Hindlimb muscle (tissue), 1 donor: Measurements from ENCODE around the gene TNNI2. TPM values are rescaled to one million over a fixed set of nuclear protein-coding genes. Genes with fewer than 3 reads are reported as not detected.

Source experiments
- DNase-seq: peaks from one replicate; pipeline ENCODE4 v3.0.0-alpha.2; 2013
- polyA plus RNA-seq: library from polyadenylated mRNA; unstranded; fragments of 120-200 nt; gene quantifications from one replicate; pipeline ENCODE4 v1.2.1, GENCODE V29; 2013; ENCODE audit not compliant: insufficient read length

The TNNI2 gene
- polyA plus RNA-seq, 1 donor = 3,747 TPM

DNA sequence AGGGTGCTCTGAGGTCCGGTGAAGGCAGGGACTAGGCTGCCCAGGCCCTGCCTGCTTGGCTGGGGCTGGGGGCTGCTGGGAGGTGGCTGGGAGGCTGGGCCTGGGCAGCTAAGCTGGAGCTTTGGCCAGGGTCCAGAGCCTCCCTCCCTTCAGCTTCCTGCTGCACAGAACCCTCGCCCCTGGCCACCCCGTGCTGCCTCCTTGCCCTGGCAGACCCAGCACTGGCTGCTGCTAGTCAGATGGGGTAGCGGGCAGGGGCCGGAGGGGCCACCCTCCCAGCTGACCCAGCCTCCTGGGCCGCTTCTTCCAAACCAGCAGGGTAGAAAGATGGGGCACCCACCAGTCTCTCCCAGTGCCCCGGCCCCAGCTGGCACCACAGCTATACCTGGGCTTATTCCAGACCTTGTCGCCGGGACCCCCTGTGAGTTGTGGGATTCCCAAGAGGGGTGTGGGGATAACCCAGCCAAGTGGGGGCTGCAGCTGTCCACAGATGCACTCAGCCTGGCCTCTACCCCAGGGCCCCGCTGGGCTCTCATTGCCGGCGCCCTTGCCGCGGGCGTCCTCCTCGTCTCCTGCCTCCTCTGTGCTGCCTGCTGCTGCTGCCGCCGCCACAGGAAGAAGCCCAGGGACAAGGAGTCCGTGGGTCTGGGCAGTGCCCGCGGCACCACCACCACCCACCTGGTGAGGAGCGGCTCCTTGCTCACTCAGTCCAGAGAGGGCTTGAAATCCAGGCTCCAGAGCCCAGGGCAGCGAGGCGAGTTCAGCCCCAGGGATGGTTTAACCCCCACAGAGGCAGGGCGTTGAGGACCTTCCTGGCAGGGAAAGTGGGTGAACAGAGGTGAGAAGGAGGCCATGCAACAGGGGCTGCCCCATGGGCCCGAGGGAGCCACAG, 3.8 kb upstream of the TNNI2 start, which contains the start of gene SYT8:
Gene SYT8 (plus strand): TSS at position 212 of the 892 bp plus-strand sequence. CDS start 116 bp downstream, at position 328.
- no peak for DNase-seq

GRCh38 chr11:1835671-1836010, 3.1 kb upstream of the TNNI2 start:
- no peak for DNase-seq

DNA sequence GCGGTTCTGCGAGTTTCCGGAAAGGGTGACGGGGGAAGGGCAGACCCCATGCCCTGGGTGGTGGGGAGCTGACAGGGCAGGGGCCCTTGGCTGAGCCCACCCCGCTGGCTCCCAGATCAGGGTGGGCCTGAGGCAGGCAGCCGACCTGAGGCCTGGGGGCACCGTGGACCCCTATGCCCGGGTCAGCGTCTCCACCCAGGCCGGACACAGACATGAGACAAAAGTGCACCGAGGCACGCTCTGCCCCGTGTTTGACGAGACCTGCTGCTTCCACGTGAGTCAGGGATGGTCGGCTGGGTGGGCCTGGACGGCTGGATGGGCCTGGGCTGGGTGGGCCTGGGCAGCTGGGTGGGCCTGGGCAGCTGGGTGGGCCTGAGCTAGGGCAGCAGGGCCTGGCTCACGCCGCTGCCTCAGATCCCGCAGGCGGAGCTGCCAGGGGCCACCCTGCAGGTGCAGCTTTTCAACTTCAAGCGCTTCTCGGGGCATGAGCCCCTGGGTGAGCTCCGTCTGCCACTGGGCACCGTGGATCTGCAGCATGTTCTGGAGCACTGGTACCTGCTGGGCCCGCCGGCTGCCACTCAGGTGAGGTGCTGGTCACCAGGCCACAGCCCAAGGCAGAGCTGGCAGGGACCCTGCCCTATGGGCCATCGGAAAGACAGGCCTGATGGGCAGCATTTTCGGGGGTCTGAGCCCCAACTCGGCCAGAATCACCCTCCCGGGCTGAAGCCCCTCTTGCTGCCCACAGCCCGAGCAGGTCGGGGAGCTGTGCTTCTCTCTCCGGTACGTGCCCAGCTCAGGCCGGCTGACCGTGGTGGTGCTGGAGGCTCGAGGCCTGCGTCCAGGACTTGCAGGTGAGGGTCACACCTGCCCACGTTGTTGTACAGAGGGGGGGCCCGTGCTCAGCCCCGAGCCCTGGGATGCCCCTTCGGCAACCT, 2.5 kb upstream of the TNNI2 start:
- no peak for DNase-seq

- DNase-seq = peak; percentile 85
These were observed 1.4 kb upstream of the TNNI2 start for GRCh38 chr11:1837171-1838076.

DNA sequence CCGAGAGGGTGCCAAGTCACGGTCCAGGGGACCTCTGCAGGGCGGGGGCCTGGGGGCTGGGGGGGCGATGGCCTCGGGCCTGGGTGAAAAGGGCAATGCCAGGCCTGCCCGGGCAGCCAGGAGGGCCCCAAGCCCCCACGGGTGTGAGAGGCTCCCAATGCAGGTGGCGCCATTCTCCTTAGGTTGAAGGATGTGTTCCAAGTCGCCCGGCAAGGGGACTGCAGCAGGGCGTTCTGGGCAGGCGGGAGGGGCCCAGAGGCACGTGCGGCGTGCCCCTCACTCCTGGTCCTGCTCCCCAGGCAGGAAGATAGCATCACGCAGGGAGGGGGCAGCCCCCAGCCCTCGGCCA, 730 bp upstream of the TNNI2 start:
- no peak for DNase-seq

DNA sequence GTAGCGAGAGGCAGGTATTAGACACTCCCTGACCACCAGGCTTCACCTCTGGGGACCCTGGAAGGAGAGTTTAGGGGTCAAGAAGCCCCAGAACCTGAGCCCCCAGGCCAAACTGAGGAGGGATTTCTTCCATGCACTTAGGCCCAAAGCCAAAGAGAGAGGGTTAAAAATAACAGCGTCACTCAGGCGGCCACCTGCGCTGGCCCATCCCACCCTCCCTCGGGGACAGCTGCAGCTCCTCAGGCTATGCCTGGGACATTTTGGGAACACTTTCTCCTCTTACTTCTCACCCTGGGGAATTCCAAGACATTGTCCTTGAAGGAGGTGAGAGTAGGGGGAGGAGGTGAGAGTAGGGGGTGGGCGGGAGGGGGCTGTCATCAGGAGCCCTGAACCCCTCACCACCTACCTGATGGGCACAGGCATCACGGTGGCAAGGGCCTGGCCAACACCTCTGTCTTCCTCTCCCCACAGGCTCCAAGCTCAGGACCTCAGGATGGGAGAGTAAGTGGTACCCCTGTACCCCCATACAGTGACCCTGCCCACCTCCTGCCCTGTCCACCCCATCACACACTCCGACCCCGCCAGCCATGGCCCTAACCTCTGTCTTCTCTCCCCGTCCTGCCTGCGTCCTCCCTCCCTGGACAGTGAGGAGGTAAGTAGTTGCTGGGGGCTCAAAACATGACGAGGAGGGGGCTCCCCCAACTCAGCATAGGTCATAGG, 583 bp downstream of the TNNI2 start:
- DNase-seq = no peak

DNA sequence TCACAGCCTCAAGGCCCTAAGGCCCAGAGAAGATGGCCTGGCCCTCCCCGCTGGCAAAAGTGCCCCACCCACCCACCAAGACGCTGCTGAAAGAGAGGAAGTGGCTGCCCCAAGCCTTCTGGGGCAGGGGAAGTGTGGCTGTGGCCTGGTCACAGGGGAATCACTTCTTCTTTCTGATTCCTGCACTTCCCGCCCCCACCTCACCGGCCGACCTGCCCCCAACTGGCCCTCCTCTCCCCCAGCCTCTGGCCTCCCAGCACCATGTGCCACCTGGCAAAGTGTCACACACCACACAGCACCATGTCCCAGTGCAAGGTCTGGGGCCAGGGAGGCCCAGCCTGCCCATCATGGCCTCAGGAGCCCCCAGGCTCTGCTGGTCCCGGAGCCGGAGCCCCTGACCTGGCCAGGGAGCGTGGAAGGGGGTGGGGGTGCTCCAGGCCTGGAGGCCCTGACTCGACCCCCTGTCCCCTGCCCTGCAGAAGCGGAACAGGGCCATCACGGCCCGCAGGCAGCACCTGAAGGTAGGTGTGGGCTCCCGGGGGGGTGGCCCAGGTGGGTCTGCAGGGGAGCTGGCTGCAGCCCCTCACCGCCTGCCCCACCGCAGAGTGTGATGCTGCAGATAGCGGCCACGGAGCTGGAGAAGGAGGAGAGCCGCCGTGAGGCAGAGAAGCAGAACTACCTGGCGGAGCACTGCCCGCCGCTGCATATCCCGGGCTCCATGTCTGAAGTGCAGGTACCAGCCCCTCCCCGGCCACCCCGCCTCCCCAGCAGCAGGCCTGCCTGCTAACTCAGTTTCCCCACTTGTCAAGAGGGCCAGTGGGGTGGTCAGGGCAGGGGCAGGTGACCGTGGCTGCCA, 1.4 kb downstream of the TNNI2 start:
- DNase-seq = no peak

DNA sequence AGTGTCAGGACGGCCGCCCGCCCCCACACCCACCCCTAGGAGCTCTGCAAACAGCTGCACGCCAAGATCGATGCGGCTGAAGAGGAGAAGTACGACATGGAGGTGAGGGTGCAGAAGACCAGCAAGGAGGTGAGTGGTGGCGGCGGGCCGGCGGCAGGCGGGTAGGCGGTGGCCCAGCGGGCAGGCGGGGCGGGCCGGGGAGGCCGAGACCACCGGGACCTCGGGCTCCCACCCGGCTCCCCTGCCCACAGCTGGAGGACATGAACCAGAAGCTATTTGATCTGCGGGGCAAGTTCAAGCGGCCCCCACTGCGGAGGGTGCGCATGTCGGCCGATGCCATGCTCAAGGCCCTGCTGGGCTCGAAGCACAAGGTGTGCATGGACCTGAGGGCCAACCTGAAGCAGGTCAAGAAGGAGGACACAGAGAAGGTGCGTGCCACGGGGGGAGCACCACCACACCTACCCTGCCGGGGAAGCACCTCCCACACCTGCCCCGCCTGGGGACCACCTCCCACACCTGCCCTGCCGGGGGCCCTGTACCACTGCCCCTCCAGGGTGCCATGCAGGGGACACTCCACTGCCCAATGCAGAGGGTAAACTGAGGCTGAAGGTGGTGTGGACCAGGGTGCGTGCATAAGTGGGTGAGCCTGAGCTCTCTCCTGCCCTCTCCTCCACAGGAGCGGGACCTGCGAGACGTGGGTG, 2.1 kb downstream of the TNNI2 start:
- no peak for DNase-seq

- no peak for DNase-seq
These were observed 2.8 kb downstream of the TNNI2 start for GRCh38 chr11:1841511-1842148.

DNA sequence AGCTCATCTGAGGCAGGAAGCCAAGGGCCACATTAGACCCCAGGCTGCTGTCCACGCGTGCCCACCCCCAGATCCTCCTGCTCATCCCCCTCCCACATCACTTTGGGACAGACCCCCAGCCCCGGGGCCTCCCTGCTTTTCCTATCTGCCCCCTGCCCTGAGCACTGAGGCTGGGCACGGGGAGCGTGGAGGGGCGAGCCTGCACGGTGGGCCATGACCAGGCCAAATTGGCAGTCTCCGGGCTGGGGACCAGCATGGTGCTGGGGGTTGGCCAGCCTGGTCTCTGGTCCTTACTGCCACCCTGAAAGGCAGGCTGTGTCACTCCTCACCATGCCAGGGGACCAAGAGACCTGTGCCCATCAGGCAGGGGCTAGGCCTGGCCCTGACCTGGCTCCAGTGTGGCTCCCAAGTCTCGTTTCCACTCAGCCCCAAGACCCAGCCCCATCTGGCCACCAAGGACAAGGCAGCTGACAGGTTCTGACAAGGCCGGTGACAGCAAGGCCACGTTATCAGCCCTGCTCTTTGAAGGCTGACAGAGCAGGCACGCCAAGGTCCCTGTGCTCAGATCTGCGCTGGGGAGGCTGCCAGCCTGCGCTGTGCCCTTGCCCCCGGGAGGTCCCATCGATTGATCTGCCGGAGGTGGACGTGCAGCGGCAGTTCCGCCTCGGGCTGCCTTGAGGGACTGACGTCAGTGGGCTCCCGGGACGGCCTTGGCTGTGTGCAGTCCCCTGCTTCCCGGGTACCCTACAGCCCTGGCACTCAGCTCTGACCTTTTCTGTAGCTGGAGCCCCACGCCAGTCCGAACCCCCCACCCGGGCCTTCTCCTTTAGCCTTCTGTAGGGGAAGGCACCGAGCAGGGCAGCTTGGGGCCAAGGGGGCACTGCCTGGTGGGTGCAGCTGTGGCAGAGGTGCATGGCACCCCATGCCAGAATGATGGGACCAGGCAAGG, 3.6 kb downstream of the TNNI2 start:
- DNase-seq = no peak

GRCh38 chr11:1843098-1843473, 4.3 kb downstream of the TNNI2 start:
- DNase-seq = no peak

DNA sequence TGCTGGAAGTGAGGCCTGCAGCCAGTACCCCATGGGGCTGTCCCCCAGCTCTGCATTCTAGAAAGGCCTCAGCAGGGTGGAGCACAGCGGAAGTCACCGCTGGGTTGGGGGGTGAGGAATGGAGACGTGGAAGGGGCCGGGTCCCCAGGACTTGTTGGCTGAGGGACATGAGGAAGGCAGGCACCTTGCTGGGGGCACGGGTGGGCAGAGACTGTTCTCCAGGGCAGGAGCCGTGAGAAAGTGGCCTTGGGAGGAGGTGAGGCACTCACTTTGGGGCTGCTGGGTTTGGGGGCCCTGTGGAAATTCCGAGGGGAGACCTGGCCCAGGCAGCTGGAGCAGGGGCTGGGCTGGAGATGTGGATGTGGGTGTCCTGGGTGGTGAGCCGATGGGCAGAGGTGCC, 5.0 kb downstream of the TNNI2 start:
- no peak for DNase-seq

DNA sequence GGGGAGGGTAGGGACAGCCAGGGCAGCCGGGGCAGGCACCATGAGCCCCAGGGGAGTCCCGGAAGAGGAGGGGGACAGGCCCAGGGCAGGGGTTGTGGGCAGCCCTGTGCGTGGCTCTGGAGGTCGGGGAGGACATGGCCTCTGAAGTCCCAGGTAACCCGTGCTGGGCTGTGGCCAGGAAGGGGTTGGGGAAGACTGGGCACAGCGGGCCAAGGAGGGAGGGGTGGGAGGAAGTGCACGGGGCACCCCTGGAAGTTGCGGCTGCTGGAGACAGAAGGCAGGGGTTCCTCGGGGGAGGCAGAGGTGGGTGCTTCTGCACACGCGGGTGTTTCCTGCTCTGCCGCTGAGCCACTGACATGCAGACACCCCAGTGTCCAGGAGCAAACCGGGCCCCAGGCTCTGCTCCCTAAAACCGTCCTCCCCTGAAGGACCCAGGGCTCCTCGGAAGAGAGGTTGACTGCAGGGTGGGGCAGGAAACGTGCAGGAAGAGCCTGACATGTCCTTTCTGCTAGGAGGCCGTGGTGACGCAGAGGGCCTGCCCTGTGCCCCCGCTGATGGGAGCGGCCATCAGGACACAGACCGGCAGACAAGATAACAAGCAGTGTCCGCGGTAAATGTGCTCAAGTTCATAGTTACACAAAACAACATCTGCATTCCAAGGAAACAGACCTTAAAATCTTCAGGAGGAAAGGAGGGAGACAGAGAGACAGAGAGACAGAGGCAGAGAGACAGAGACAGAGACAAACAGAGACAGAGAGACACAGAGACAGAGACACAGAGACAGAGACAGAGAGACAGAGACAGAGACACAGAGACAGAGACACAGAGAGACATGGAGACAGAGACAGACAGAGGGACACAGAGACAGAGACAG, 5.7 kb downstream of the TNNI2 start:
- no peak for DNase-seq

- DNase-seq = no peak
These were observed 6.3 kb downstream of the TNNI2 start for GRCh38 chr11:1845095-1845429.

DNA sequence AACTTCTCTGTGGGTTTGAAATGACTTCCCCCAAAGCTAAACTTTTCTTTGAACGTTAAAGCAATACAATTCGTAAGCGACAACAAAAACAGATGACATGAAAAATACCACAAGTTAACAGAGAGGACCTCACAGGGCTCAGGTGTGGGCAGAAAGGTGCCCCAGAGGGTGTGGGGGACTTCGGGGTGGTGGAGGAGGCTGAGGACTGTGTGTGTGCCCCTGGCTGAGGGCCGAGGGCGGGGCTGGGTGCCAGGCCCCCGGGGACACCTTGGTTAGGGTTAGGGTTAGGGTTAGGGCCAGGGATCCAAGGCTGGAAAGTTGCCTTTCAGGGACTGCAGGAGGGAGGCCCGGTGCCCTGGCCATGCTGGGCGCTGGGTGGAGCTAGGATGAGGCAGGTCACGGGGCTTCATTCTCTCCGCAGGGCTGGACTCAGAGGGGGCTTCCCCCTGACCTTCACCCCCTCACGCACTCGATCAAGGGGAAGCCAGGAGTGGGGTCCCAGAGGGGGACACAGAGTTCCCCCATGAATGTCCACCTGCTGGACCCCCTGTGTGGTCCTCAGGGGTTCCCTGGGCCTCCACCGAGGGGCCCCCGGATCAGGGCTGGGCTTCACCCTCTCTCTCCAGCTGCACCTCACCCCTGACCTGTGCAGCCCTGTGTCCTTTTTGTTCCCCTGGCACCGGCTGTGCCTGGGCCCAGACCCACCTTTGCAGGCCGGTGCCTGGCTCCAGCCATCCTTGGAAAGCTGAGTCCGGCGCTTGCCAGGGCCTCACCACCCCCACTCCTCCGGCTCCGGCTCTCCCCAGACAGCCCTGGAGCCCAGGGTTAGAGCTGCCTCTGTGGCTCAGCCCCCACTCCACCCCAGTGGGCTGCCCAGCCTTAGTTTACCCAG, 7.0 kb downstream of the TNNI2 start:
- no peak for DNase-seq

DNA sequence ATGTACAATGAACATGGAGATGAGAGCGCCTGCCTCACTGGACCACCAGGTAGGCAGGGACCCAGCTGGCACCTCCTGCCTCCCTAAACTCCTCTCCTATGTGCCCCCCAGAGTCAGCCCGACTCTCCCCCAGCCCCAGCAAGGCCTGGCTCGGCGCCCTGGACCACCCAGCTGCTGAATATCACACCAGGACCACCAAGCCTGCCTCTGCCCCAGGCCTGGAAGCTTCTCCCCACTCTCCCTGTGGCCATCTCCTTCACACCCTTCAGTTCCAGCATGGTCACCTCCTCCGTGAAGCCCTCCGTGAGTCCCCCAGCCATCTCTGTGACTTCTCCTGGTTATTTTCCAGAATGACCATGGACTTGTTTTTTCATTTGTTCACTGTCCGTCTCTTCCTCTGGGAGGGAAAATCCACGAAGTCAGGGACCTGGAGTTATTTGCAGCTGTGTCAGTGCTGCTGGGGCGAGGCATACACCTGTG, 7.7 kb downstream of the TNNI2 start:
- no peak for DNase-seq
